Ishikawa (cell line): ENCODE data around the gene PMAIP1.

Experiments
- CEBPB ChIP-seq: IDR thresholded peaks from 2 replicates; pipeline ENCODE4 v1.6.1; 2012
- CREB1 ChIP-seq: IDR thresholded peaks from 2 replicates; pipeline ENCODE4 v1.6.1; 2012; ENCODE audit warnings: low read depth
- EGR1 ChIP-seq: IDR thresholded peaks from 2 replicates; pipeline ENCODE4 v1.6.1; 2012
- EP300 ChIP-seq: IDR thresholded peaks from 2 replicates; pipeline ENCODE4 v1.6.1; 2012; ENCODE audit warnings: borderline replicate concordance
- FOXM1 ChIP-seq: IDR thresholded peaks from 2 replicates; pipeline ENCODE4 v1.6.1; 2012; ENCODE audit warnings: low read depth, borderline replicate concordance
- MAX ChIP-seq: IDR thresholded peaks from 2 replicates; pipeline ENCODE4 v1.6.1; 2012
- NFIC ChIP-seq: IDR thresholded peaks from 2 replicates; pipeline ENCODE4 v1.6.1; 2012
- RAD21 ChIP-seq: IDR thresholded peaks from 2 replicates; pipeline ENCODE4 v1.6.1; 2012; ENCODE audit warnings: low read depth
- REST ChIP-seq: IDR thresholded peaks from 2 replicates; pipeline ENCODE4 v1.6.1; 2012; ENCODE audit warnings: low read depth, mild to moderate bottlenecking
- TAF1 ChIP-seq: IDR thresholded peaks from 2 replicates; pipeline ENCODE4 v1.6.1; 2012; ENCODE audit warnings: low read depth, mild to moderate bottlenecking
- TCF12 ChIP-seq: IDR thresholded peaks from 2 replicates; pipeline ENCODE4 v1.6.1; 2012; ENCODE audit warnings: low read depth
- TEAD4 ChIP-seq: IDR thresholded peaks from 2 replicates; pipeline ENCODE4 v1.6.1; 2012
- USF1 ChIP-seq: IDR thresholded peaks from 2 replicates; pipeline ENCODE4 v1.6.1; 2012
- YY1 ChIP-seq: IDR thresholded peaks from 2 replicates; pipeline ENCODE4 v1.6.1; 2012; ENCODE audit warnings: low read depth
- ZBTB7A ChIP-seq: IDR thresholded peaks from 2 replicates; pipeline ENCODE4 v1.6.1; 2012; ENCODE audit warnings: low read depth

PMAIP1 gene

GRCh38 chr18:59941331-59941730 lies 41.5 kb downstream of the PMAIP1 start:
- TF ChIP-seq TAF1 (no peak), YY1 (no peak), CREB1 (no peak), EGR1 (no peak), CEBPB (no peak), REST (no peak), ZBTB7A (no peak), MAX (no peak), USF1 (no peak), TEAD4 (no peak), NFIC (no peak), TCF12 (no peak)

- TF ChIP-seq CEBPB (no peak), NFIC (no peak), TEAD4 (no peak), FOXM1 (no peak), ZBTB7A (no peak), TAF1 (no peak), EGR1 (no peak), REST (no peak), EP300 (no peak), YY1 (no peak), RAD21 (no peak), USF1 (no peak)
Measured at GRCh38 chr18:59942601-59943000, 42.8 kb downstream of the PMAIP1 start.

GRCh38 chr18:59945544-59945943 lies 45.7 kb downstream of the PMAIP1 start:
- TF ChIP-seq FOXM1 (no peak), TAF1 (no peak), MAX (no peak), EGR1 (no peak), EP300 (no peak), CREB1 (no peak), TCF12 (no peak), CEBPB (no peak), NFIC (no peak), RAD21 (no peak), USF1 (no peak), YY1 (no peak), ZBTB7A (no peak)

GRCh38 chr18:59950215-59950944 lies 50.6 kb downstream of the PMAIP1 start:
- no peak for TF ChIP-seq FOXM1
- no peak for TF ChIP-seq CEBPB
- no peak for TF ChIP-seq EP300
- TF ChIP-seq NFIC = no peak
- no peak for TF ChIP-seq TCF12

- TF ChIP-seq RAD21 (no peak), EGR1 (no peak), REST (no peak), YY1 (no peak), ZBTB7A (no peak), TAF1 (no peak), CEBPB (no peak), TCF12 (no peak), EP300 (no peak), USF1 (no peak), TEAD4 (no peak), CREB1 (no peak), MAX (no peak), NFIC (no peak), FOXM1 (no peak)
Measured at GRCh38 chr18:59951591-59951990, 51.8 kb downstream of the PMAIP1 start.
